UCSD-AML1 (cell line): ENCODE results near the gene CCNE1.

Source experiments
- DNase-seq: peaks from one replicate; lab custom pipeline; 2025; ENCODE audit not compliant: unreplicated experiment; lab: John Stamatoyannopoulos, UW

The CCNE1 gene

GRCh38 chr19:29811125-29812079 lies at the start of gene CCNE1:
TSS of gene CCNE1 (plus strand) at chr19:29811991. CDS start at chr19:29812556, 565 bp downstream.
- DNase-seq: peak; percentile 92

- DNase-seq: no peak
Observed at GRCh38 chr19:29763196-29763595, 48.6 kb upstream of the CCNE1 start.

GRCh38 chr19:29764361-29764760 lies 47.4 kb upstream of the CCNE1 start:
- DNase-seq: no peak

GRCh38 chr19:29766100-29766499 lies 45.7 kb upstream of the CCNE1 start:
- no peak for DNase-seq

GRCh38 chr19:29767039-29767735 lies 44.6 kb upstream of the CCNE1 start:
- no peak for DNase-seq

GRCh38 chr19:29768166-29768565 lies 43.6 kb upstream of the CCNE1 start:
- no peak for DNase-seq

GRCh38 chr19:29769997-29770396 lies 41.8 kb upstream of the CCNE1 start:
- no peak for DNase-seq

- DNase-seq: no peak
Observed at GRCh38 chr19:29770648-29771047, 41.1 kb upstream of the CCNE1 start.

- DNase-seq: peak; percentile 54
Observed at GRCh38 chr19:29771708-29772414, 39.9 kb upstream of the CCNE1 start.

- DNase-seq: no peak
Observed at GRCh38 chr19:29772696-29773095, 39.1 kb upstream of the CCNE1 start.

GRCh38 chr19:29773141-29773540 lies 38.6 kb upstream of the CCNE1 start:
- DNase-seq: no peak

GRCh38 chr19:29774126-29774525 lies 37.7 kb upstream of the CCNE1 start:
- DNase-seq: no peak

- DNase-seq: no peak
Observed at GRCh38 chr19:29777781-29778309, 33.9 kb upstream of the CCNE1 start.

- no peak for DNase-seq
Observed at GRCh38 chr19:29779921-29780320, 31.9 kb upstream of the CCNE1 start.

- DNase-seq: no peak
Observed at GRCh38 chr19:29781386-29782259, 30.2 kb upstream of the CCNE1 start.

- DNase-seq: no peak
Observed at GRCh38 chr19:29782260-29782580, 29.6 kb upstream of the CCNE1 start.

GRCh38 chr19:29783627-29784190 lies 28.1 kb upstream of the CCNE1 start:
- DNase-seq: no peak

GRCh38 chr19:29784598-29785223 lies 27.1 kb upstream of the CCNE1 start:
- DNase-seq: no peak

- DNase-seq: no peak
Observed at GRCh38 chr19:29785360-29785759, 26.4 kb upstream of the CCNE1 start.
